HG03558 (cell line): Measurements from ENCODE around the gene RPRM.
A peak's percentile ranks its signal among the peaks of the same experiment; 100 is the strongest.
"Not testable (repeated sequence)": the region's sequence is repeated elsewhere in the genome, so short reads cannot be mapped to it uniquely, and the experiment has no call there.

Experiments used
- ATAC-seq: cut with Tn5 transposase; IDR thresholded peaks from one replicate; pipeline ENCODE4 v1.9.1; 2021; ENCODE audit warnings: moderate number of reproducible peaks; ENCODE audit not compliant: unreplicated experiment; ENCODE audit errors: extremely low read depth

RPRM gene

GRCh38 chr2:153478289-153479261 is at the start of gene RPRM:
TSS of gene RPRM (minus strand) at chr2:153478762. CDS start at chr2:153478565, 197 bp downstream.
- peak; percentile 63 for ATAC-seq

GRCh38 chr2:153519257-153519875 is 40.8 kb upstream of the RPRM start:
- no peak for ATAC-seq

- ATAC-seq = no peak
Measured at GRCh38 chr2:153512331-153512730, 33.8 kb upstream of the RPRM start.

GRCh38 chr2:153510996-153511395 is 32.4 kb upstream of the RPRM start:
- ATAC-seq = no peak

- no peak for ATAC-seq
Measured at GRCh38 chr2:153509133-153509532, 30.6 kb upstream of the RPRM start.

- ATAC-seq = not testable (repeated sequence)
Measured at GRCh38 chr2:153506499-153506898, 27.9 kb upstream of the RPRM start.

GRCh38 chr2:153499439-153499838 is 20.9 kb upstream of the RPRM start:
- ATAC-seq = no peak

- ATAC-seq = no peak
Measured at GRCh38 chr2:153497938-153498629, 19.5 kb upstream of the RPRM start.

- ATAC-seq = no peak
Measured at GRCh38 chr2:153495725-153496124, 17.2 kb upstream of the RPRM start.

GRCh38 chr2:153488072-153488471 is 9.5 kb upstream of the RPRM start:
- no peak for ATAC-seq

GRCh38 chr2:153487448-153487847 is 8.9 kb upstream of the RPRM start:
- no peak for ATAC-seq

GRCh38 chr2:153479573-153479972 is 1.0 kb upstream of the RPRM start:
- no peak for ATAC-seq

GRCh38 chr2:153477636-153478288 is 800 bp downstream of the RPRM start:
- no peak for ATAC-seq

- no peak for ATAC-seq
Measured at GRCh38 chr2:153476816-153477635, 1.5 kb downstream of the RPRM start.

- no peak for ATAC-seq
Measured at GRCh38 chr2:153476491-153476815, 2.1 kb downstream of the RPRM start.

GRCh38 chr2:153474876-153475435 is 3.6 kb downstream of the RPRM start:
- ATAC-seq = no peak

- ATAC-seq = no peak
Measured at GRCh38 chr2:153474407-153474806, 4.2 kb downstream of the RPRM start.

- no peak for ATAC-seq
Measured at GRCh38 chr2:153470867-153471266, 7.7 kb downstream of the RPRM start.

- ATAC-seq = no peak
Measured at GRCh38 chr2:153464395-153464794, 14.2 kb downstream of the RPRM start.
